ENCODE results near the gene KCNH2.

Gene KCNH2

DNA sequence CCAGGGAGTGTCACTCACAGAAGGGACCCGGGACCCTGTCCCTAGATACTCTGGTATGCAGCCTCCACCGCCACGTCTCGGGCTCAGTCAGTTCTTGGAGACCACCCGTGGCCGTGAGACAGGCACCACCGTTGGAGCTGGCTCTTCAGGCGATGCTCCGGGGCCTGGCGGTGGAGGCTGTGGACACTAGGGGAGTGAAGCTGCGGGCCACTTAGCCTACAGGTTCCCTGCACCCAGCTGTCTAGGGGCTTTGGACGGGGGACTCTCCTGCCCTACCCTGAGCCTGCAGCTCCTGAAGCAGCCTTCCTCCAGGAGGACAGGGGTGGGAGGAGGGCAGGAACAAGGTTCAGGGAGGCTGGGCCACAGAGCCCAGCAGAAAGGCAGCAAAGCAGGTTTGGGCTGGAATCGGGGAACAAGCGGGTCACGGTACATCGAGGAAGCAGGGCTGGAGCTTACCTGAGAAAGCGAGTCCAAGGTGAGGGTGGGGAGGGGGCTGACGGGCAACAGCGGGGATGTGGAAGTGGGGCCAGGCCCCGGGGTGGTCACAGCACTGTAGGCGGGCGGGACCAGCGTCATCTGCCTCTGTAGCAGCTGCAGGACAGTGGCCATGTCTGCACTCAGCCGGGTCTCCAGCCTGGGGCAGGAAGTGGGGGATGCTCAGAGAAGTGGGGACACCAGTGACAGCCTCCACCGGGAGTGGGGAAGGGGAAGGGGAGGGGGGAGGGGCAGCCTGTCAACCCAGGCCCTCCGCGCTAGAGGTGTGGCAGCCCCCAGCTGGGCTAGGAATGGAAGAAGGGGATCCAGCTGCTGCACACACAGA is 31.5 kb downstream of the KCNH2 start:
- no peak for DNase-seq (ENCODE audit: low spot score)
- Histone ChIP-seq H3K4me3 (no peak overlapping the region), H3K27ac (no peak overlapping the region)
- TF ChIP-seq, protein P1, sequence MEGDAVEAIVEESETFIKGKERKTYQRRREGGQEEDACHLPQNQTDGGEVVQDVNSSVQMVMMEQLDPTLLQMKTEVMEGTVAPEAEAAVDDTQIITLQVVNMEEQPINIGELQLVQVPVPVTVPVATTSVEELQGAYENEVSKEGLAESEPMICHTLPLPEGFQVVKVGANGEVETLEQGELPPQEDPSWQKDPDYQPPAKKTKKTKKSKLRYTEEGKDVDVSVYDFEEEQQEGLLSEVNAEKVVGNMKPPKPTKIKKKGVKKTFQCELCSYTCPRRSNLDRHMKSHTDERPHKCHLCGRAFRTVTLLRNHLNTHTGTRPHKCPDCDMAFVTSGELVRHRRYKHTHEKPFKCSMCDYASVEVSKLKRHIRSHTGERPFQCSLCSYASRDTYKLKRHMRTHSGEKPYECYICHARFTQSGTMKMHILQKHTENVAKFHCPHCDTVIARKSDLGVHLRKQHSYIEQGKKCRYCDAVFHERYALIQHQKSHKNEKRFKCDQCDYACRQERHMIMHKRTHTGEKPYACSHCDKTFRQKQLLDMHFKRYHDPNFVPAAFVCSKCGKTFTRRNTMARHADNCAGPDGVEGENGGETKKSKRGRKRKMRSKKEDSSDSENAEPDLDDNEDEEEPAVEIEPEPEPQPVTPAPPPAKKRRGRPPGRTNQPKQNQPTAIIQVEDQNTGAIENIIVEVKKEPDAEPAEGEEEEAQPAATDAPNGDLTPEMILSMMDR (IDR thresholded peaks at IDR 0.05): no peak

DNA sequence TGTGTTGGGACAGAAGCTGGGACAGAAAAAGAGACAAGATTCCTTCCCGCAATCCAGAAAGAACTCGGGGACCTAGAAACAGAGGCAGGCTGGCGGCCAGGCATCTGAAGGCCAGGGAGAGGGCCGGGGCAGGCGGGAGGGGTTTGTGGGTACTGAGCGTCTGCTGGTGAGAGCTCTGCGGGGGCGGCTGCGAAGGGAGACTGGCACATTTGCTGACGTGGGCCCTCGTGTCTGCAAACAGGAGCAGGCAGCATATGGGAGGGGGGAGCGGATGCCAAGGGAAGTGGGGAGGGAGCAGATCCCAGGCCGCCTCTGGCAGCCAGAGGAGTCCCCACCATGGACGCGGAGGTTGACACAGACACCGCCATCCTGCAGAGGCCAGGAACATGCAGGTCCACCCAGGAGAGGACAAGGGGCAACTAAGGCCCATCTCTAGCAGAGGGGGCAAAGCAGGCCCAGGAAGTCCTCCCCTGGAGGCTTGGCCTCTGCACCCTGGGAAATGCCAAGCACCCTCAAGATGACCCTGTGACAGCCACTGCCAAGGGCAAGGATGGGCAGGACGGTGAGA is 32.2 kb downstream of the KCNH2 start:
- H3K27ac ChIP-seq: no peak overlapping the region
- no peak for DNase-seq (ENCODE audit: low spot score)
- TF ChIP-seq, protein P1 (IDR thresholded peaks at IDR 0.05): no peak

DNA sequence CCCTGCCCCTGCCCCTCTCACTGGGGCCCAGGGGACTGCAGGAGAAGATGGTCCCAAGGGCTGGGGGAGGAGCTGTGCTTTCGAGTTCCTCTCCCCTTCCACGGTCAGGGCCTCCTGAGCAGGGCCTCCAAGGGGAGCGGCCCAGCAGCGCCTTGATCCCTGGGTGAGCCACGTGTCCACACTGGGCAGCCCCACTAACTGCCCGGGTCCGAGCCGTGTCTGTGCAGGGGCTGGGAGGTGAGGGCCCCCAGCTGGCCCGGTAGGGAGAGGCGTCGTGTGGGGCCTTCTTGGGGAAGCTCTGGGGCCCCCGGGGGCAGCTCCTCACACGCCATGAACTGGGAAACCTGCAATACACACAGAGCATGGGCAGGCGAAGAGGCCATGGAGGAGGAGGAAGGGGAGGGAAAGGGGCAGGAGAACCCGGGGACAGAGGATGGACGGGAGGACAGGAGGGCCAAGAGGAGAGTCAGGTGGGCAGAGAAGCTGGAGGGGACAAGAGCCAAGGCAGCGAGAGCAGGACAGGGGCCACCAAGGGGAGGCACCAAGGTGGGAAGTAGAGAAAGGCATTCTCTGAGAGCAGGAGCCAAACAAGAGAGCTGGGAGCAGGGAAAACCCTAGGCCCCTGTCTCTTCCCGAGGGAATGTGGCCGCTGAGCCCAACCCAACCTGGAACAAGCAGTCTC is 32.8 kb downstream of the KCNH2 start:
- Histone ChIP-seq H3K4me3 (no peak overlapping the region), H3K27ac (no peak overlapping the region)
- no peak for DNase-seq (ENCODE audit: low spot score)
- TF ChIP-seq, protein P1 (IDR thresholded peaks at IDR 0.05): no peak

More for the DNA sequence above, 32.2 kb downstream of the KCNH2 start:
- no peak overlapping the region for H3K4me3 ChIP-seq

DNA sequence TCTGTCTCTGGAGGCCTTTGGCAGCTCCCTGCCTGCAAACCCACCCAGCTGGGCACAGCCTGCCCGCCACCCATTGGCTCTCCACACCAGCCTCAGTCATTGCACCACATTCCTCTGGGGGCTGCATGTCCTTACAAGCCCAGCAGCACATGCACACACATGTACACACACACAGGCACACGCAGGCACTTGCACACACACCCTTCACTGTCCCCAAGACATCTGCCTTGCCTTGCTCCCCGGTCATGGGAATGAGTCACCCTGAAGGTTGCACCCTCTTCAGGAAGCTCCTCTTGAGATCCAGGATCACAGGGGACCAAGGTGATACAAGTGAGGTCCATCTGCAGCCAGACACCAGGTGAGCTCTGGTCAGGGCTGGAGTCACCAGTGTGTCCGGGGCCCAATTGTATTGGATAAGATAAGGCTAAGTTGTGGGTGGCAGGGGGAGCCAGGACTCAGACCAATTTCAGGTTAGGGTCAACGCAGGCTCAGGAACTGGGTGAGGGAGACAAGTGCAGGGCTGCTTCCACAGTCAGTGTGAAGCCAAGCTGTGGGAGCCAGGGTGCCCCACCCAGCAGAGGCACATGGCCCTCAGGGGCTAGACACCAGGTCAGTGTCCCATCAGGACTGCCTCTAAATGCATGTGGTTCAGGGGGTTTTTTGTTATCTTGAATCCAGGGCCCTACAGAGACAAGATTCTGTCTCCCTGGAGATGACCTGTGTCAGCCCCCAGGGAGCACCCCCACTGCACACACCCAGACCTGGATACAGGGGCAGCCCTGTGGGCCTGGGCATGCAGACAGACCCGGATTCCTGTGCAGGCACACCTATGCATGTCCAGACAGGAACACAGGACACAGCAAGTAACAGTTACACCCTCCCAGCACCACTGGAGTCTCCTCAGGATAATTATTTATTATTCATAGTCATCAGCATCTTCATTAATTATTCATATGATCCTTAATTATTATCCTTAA is 33.8 kb downstream of the KCNH2 start:
- no peak for DNase-seq (ENCODE audit: low spot score)
- Histone ChIP-seq H3K27ac (no peak overlapping the region), H3K4me3 (no peak overlapping the region)
- TF ChIP-seq, protein P1 (IDR thresholded peaks at IDR 0.05): no peak

DNA sequence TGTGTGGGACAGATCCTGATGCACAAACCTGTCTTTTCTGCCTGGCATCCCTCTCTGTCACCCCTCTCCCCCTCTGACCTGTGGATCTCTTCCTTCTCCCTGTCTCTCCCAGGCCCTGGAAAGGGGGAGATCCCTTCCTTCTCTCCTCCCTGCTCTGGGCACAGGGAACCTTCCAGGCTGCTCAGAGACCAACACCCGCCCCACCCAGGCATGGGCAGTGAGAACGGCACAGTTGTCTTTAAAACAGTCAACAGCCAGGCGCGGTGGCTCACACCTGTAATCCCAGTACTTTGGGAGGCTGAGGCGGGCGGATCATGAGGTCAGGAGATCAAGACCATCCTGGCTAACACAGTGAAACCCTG is 34.7 kb downstream of the KCNH2 start:
- DNase-seq (ENCODE audit: low spot score): no peak
- H3K27ac ChIP-seq: no peak overlapping the region
- TF ChIP-seq, protein P1 (IDR thresholded peaks at IDR 0.05): no peak
- no peak overlapping the region for H3K4me3 ChIP-seq

DNA sequence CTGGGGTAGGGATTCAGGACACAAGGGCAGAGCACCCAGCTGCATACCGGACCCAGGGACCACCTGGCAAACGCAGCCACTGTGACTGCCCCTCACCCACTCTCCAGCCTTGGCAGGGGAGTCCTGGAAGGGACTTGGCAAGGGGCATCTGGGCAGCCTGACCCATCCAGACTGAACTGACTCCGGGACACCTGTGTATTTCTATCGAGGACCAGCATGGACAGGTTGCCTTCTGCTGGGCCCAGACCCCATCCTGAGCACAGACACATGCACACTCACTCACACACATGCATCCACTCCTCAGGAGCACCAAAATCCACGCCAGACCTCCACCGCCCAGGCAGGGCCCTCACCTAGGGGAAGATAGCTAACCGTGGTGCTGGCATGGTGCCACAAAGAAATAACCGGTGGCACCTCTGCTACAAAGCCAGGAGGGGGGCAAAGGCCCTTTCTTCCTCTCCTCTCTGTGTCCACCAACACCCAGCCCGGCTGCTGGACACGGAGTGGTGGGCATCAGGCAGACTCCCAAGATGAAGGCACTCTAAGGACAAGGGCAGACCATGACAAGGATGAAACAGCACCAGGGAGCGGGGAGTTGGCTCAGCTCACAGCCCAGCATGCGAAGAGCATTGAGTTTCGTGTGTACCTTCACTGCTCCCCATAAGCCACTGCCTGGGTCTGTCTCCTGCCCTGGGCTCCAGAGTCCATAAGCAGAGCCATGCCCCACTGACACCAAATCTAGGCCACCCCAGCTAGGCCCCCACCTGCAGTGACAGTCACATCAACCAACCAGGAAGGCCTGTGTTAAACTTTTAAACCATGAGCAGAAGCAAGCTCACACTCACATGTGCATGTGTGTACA is 35.3 kb downstream of the KCNH2 start:
- no peak overlapping the region for H3K27ac ChIP-seq
- TF ChIP-seq, protein P1 (IDR thresholded peaks at IDR 0.05): no peak

More for the DNA sequence above, 35.3 kb downstream of the KCNH2 start:
- no peak for DNase-seq (ENCODE audit: low spot score)
- no peak overlapping the region for H3K4me3 ChIP-seq
